Mesenchymal stem cell (in vitro differentiated cells and primary cell): ENCODE data around the gene ELMO1.

Experiments used
- DNase-seq: peaks from one replicate; pipeline ENCODE4 v3.0.0-alpha.2; 2013
- H2AFZ ChIP-seq: one replicate; pipeline ENCODE4 v1.6.1; 2013; ENCODE audit warnings: low read depth, mild to moderate bottlenecking, control low read depth, inconsistent platforms, low read length, moderate library complexity
- H2AK5ac ChIP-seq: 2 replicates; pipeline ENCODE4 v1.6.1; 2013; ENCODE audit warnings: low read length, moderate library complexity, mild to moderate bottlenecking, inconsistent platforms; ENCODE audit not compliant: severe bottlenecking
- H2BK120ac ChIP-seq: one replicate; pipeline ENCODE4 v1.6.1; 2013; ENCODE audit warnings: low read depth, mild to moderate bottlenecking, inconsistent platforms, low read length, moderate library complexity
- H2BK12ac ChIP-seq, 2 experiments: one replicate each; pipeline ENCODE4 v1.6.1; 2013; ENCODE audit warnings: inconsistent platforms in 2 of 2, low read length in 2 of 2, mild to moderate bottlenecking in 2 of 2, moderate library complexity in 2 of 2, control low read depth in 1 of 2
- H2BK15ac ChIP-seq: one replicate; pipeline ENCODE4 v1.6.1; 2013; ENCODE audit warnings: mild to moderate bottlenecking, low read depth, inconsistent platforms; ENCODE audit not compliant: poor library complexity, severe bottlenecking
- H2BK5ac ChIP-seq: 2 replicates; pipeline ENCODE4 v1.6.1; 2013; ENCODE audit warnings: low read depth, mild to moderate bottlenecking, low read length, control low read depth, inconsistent platforms; ENCODE audit not compliant: poor library complexity, severe bottlenecking
- H3K14ac ChIP-seq, 2 experiments: one replicate each; pipeline ENCODE4 v1.6.1; 2013; ENCODE audit warnings: inconsistent platforms in 2 of 2, low read length in 2 of 2, control low read depth in 1 of 2, mild to moderate bottlenecking in 1 of 2, moderate library complexity in 1 of 2
- H3K18ac ChIP-seq, 2 experiments: one replicate each; pipeline ENCODE4 v1.6.1; 2013; ENCODE audit warnings: inconsistent platforms in 2 of 2, low read length in 2 of 2, control low read depth in 1 of 2, low read depth in 1 of 2, mild to moderate bottlenecking in 1 of 2
- H3K23ac ChIP-seq, 2 experiments: one replicate each; pipeline ENCODE4 v1.6.1; 2013; ENCODE audit warnings: inconsistent platforms in 2 of 2, low read length in 2 of 2, mild to moderate bottlenecking in 2 of 2, moderate library complexity in 2 of 2, control low read depth in 1 of 2
- H3K27ac ChIP-seq: 2 replicates; pipeline ENCODE4 v1.5.1; 2013; ENCODE audit warnings: mild to moderate bottlenecking, moderate library complexity, low read length, control low read depth, inconsistent platforms; ENCODE audit not compliant: poor library complexity, severe bottlenecking
- H3K27me3 ChIP-seq, 2 experiments: 2 replicates each; pipeline versions ENCODE4 v1.6.1 to v1.7.0; 2013; ENCODE audit warnings: low read length in 2 of 2, mild to moderate bottlenecking in 2 of 2, moderate library complexity in 2 of 2, control low read depth in 1 of 2, inconsistent platforms in 1 of 2; ENCODE audit not compliant: control insufficient read depth in 1 of 2, insufficient read depth in 1 of 2
- H3K36me3 ChIP-seq, 2 experiments: 2 replicates each; pipeline versions ENCODE4 v1.6.1 to v1.7.0; 2013; ENCODE audit warnings: low read length in 2 of 2, control low read depth in 1 of 2, inconsistent platforms in 1 of 2, low read depth in 1 of 2, mild to moderate bottlenecking in 1 of 2; ENCODE audit not compliant: insufficient read depth in 2 of 2, control insufficient read depth in 1 of 2
- H3K4ac ChIP-seq, 2 experiments: one replicate each; pipeline ENCODE4 v1.6.1; 2013; ENCODE audit warnings: inconsistent platforms in 2 of 2, low read length in 2 of 2, mild to moderate bottlenecking in 2 of 2, moderate library complexity in 2 of 2, control low read depth in 1 of 2, low read depth in 1 of 2
- H3K4me1 ChIP-seq: 2 replicates; pipeline ENCODE4 v1.6.1; 2013; ENCODE audit warnings: low read depth, low read length, control low read depth; ENCODE audit not compliant: control insufficient read depth, insufficient read depth
- H3K4me2 ChIP-seq: 2 replicates; pipeline ENCODE4 v1.6.1; 2013; ENCODE audit warnings: low read length, mild to moderate bottlenecking, inconsistent platforms; ENCODE audit not compliant: poor library complexity, severe bottlenecking
- H3K4me3 ChIP-seq, 2 experiments: 2 replicates each; pipeline versions ENCODE4 v1.5.1 to v1.7.0; 2013; ENCODE audit warnings: low read length in 2 of 2, mild to moderate bottlenecking in 2 of 2, control low read depth in 1 of 2, low read depth in 1 of 2; ENCODE audit not compliant: insufficient read depth in 1 of 2
- H3K79me1 ChIP-seq: replicated peaks from 2 replicates; pipeline ENCODE4 v1.6.1; 2013; ENCODE audit warnings: mild to moderate bottlenecking, control low read depth, low read length, inconsistent platforms; ENCODE audit not compliant: poor library complexity, severe bottlenecking
- H3K9ac ChIP-seq: 2 replicates; pipeline ENCODE4 v1.7.0; 2013; ENCODE audit warnings: mild to moderate bottlenecking, low read length, moderate library complexity
- H3K9me3 ChIP-seq: 2 replicates; pipeline ENCODE4 v1.7.0; 2013; ENCODE audit warnings: mild to moderate bottlenecking, low read length; ENCODE audit not compliant: control insufficient read depth
- H4K8ac ChIP-seq: one replicate; pipeline ENCODE4 v1.6.1; 2013; ENCODE audit warnings: inconsistent platforms, mild to moderate bottlenecking, low read length, moderate library complexity
- H4K91ac ChIP-seq: one replicate; pipeline ENCODE4 v1.6.1; 2013; ENCODE audit warnings: mild to moderate bottlenecking, low read length, inconsistent platforms
- WGBS: methylation state at CpG from one replicate; pipeline ENCODE4 v1.1.7; 2013; ENCODE audit warnings: mixed read lengths; 5-methylcytosine and 5-hydroxymethylcytosine counted together

Gene ELMO1

DNA sequence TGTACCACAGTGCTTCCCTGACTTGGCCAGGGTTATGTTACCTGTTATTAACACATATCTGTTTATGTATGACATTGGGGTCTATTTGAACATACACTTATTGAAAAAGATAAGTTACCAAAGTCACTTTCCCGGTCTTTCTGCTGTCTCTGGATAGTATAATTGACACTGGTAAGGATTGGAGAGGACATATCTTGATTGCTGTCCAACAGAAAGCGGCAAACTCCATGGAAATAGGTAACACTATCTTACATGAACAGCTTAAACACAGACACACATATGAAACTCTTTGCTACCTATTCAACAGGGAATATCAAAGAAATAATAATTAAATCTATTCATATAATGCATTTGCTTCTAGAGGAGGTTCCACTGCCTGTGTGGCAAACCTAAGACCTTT lies 441.9 kb downstream of the ELMO1 start:
- Histone ChIP-seq H3K27me3 (no peaks in the 10 kb centered on the region), H3K4me2 (no peak overlapping the region), H3K27ac (no peak overlapping the region), H3K9me3 (no peaks in the 10 kb centered on the region), H3K36me3 (no peaks in the 10 kb centered on the region), H3K4me3 (no peak overlapping the region), H3K14ac (no peak overlapping the region), H3K4ac (no peak overlapping the region), H2BK15ac (no peak overlapping the region), H4K91ac (no peak overlapping the region), H3K79me1 (no peaks in the 10 kb centered on the region), H4K8ac (no peak overlapping the region), H3K18ac (no peak overlapping the region), H3K4me1 (no peaks in the 10 kb centered on the region), H2BK5ac (no peak overlapping the region), H2BK120ac (no peak overlapping the region), H3K23ac (no peak overlapping the region), H2BK12ac (no peak overlapping the region), H3K9ac (no peak overlapping the region), H2AK5ac (no peak overlapping the region), H2AFZ (no peak overlapping the region)
- WGBS = 83% methylated on average over 2 of the region's 2 CpGs
- no peak for DNase-seq

DNA sequence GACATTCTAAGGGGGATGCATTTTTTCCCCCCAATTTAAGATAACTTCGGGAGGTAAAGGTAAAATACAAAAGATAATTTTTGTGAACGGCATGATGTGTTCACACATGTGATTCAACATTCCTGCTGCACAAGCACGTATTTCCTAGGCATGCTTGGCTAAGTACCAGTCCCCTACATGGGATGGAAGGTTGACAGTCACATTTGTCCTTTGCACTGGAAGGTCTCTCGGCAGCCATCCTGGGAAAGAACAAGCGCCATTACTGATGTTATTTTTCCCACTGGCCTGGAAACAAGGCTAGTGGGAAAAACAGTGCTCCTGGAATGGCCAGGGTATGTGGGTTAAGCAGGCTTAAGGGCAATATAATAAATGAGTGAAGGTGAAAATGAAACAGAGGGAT lies 448.2 kb downstream of the ELMO1 start:
- Histone ChIP-seq H3K79me1 (no peaks in the 10 kb centered on the region), H3K4ac (no peak overlapping the region), H4K91ac (no peak overlapping the region), H2BK5ac (no peak overlapping the region), H3K4me1 (no peaks in the 10 kb centered on the region), H3K9me3 (no peaks in the 10 kb centered on the region), H2BK12ac (no peak overlapping the region), H3K4me3 (no peak overlapping the region), H2BK15ac (no peak overlapping the region), H3K23ac (no peak overlapping the region), H2BK120ac (no peak overlapping the region), H3K36me3 (no peaks in the 10 kb centered on the region), H3K9ac (peak overlapping the region; percentile 56), H3K27me3 (no peaks in the 10 kb centered on the region), H2AFZ (no peak overlapping the region), H3K14ac (no peak overlapping the region), H2AK5ac (no peak overlapping the region), H3K18ac (no peak overlapping the region), H3K27ac (no peak overlapping the region), H4K8ac (no peak overlapping the region), H3K4me2 (no peak overlapping the region)
- no peak for DNase-seq
- 94% methylated on average over 5 of the region's 5 CpGs for WGBS

DNA sequence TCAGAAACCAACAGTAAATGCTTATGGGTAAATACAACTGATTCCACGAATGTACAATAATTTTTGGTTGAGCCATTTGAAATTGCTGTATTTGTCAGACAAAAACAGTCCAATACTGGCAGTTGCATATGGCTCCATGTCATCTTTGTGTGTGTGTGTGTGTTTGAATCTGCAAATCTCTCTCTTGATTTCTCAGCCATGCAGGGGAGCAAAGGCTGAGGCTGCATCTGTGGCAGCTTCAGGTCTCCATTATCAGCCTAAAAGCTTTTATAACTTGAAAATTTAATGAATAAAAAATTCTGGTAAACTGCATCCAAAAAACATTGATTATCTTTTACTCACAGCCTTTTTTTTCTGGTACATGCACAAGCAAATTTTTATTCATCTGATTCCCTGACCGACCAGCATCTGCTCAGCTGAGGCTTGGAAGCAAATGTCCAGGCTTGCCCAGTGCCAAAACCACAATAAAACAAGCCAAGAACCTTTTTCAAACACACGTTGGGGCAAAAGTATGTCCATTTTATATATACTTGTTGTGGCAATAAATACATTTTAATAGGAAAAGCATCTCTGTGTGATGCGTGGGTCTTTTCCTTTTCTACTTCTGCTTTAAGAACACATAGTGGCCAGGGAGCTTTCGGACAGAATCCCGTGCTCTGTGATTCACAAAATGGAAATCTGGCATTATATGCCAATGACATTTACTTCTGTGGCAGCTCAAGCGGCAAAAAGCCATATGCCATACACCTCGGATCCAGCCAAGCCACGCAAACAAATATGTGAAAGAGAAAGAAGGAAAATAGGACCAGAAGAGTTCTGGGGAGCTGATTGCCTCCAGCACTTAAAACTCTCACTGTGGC lies 448.8 kb downstream of the ELMO1 start:
- H3K14ac ChIP-seq = no peak overlapping the region
- H3K9ac ChIP-seq = peak overlapping the region; percentile 56
- H3K79me1 ChIP-seq = no peaks in the 10 kb centered on the region
- H2BK5ac ChIP-seq = no peak overlapping the region
- no peaks in the 10 kb centered on the region for H3K9me3 ChIP-seq
- WGBS = 94% methylated on average over 8 of the region's 9 CpGs
- no peak overlapping the region for H3K27ac ChIP-seq
- no peak overlapping the region for H3K4ac ChIP-seq
- no peaks in the 10 kb centered on the region for H3K4me1 ChIP-seq
- H3K27me3 ChIP-seq = no peaks in the 10 kb centered on the region
- H2AFZ ChIP-seq = no peak overlapping the region
- H3K4me2 ChIP-seq = no peak overlapping the region
- H3K36me3 ChIP-seq = no peaks in the 10 kb centered on the region
- no peak overlapping the region for H2BK15ac ChIP-seq
- H3K23ac ChIP-seq = no peak overlapping the region
- no peak overlapping the region for H3K18ac ChIP-seq
- H4K91ac ChIP-seq = no peak overlapping the region
- no peak overlapping the region for H2BK120ac ChIP-seq
- no peak overlapping the region for H2BK12ac ChIP-seq
- DNase-seq = no peak
- no peak overlapping the region for H4K8ac ChIP-seq
- no peak overlapping the region for H2AK5ac ChIP-seq
- H3K4me3 ChIP-seq = no peak overlapping the region

DNA sequence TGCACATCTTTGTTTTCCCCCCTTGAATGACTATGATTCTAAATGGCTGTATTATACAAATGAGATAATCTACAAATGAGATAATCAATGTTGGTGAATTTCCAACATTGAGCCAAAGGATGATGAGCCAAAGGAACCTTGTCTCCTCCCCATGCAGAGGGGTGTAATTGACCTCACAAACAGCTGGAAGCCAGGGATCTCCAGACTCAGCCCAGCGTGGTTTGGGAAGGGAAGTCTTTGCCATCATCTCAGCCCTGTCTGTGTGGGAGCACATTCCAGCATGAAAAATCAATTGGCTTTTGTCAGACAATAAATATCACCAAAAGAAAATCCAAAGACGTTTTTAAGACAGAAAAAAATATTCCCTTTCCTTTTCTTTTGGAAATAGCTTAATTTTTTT lies 452.9 kb downstream of the ELMO1 start:
- Histone ChIP-seq H3K27me3 (no peaks in the 10 kb centered on the region), H3K36me3 (no peaks in the 10 kb centered on the region), H3K4ac (no peak overlapping the region), H2AK5ac (no peak overlapping the region), H3K14ac (no peak overlapping the region), H3K27ac (no peak overlapping the region), H2BK12ac (no peak overlapping the region), H3K18ac (no peak overlapping the region), H3K9me3 (no peaks in the 10 kb centered on the region), H3K4me1 (no peaks in the 10 kb centered on the region), H3K9ac (no peak overlapping the region), H3K79me1 (no peaks in the 10 kb centered on the region), H2BK120ac (no peak overlapping the region), H3K4me2 (no peak overlapping the region), H4K8ac (no peak overlapping the region), H2BK5ac (no peak overlapping the region), H2AFZ (no peak overlapping the region), H2BK15ac (no peak overlapping the region), H3K4me3 (no peak overlapping the region), H3K23ac (no peak overlapping the region), H4K91ac (no peak overlapping the region)
- no peak for DNase-seq
- WGBS = 71% methylated on average over 2 of the region's 2 CpGs
